H1 (cell line): Measurements from ENCODE around the gene PTPRD. TPM values are rescaled to one million over a fixed set of nuclear protein-coding genes. Genes with fewer than 3 reads are reported as not detected.

Experiments
- CTCF ChIA-PET: fragments of 300-600 bp; sonication (Branson Sonifier 250); formaldehyde crosslinking; loops from one replicate; lab custom pipeline; 2021; ENCODE audit not compliant: partially characterized antibody; lab: Charles Lee
- POLR2A ChIA-PET: fragments of 300-600 bp; sonication (Branson Sonifier 250); formaldehyde crosslinking; loops from one replicate; lab custom pipeline; 2021; ENCODE audit warnings: inconsistent platforms; ENCODE audit not compliant: partially characterized antibody; lab: Charles Lee
- DNase-seq, 2 experiments: peaks; one replicate each; pipeline versions ENCODE4 v3.0.0 to v3.0.0-alpha.2; 2010 to 2022; ENCODE audit warnings: low spot score in 2 of 2, low read depth in 1 of 2, mixed read lengths in 1 of 2
- FAIRE-seq: peaks from 2 replicates; lab custom pipeline; 2011; peaks lifted over from hg19 to GRCh38; lab: Jason Lieb, UNC
- H2AFZ ChIP-seq: 2 replicates; pipeline ENCODE4 v1.8.1; 2012; ENCODE audit warnings: low read length, inconsistent platforms
- H2AK5ac ChIP-seq: 2 replicates; pipeline ENCODE4 v1.6.1; 2013; ENCODE audit warnings: low read depth, low read length
- H2BK120ac ChIP-seq: replicated peaks from 2 replicates; pipeline ENCODE3; 2013; ENCODE audit warnings: low read depth, low read length, inconsistent platforms
- H2BK12ac ChIP-seq: 2 replicates; pipeline ENCODE4 v1.6.1; 2013; ENCODE audit warnings: low read depth, low read length
- H2BK15ac ChIP-seq: 2 replicates; pipeline ENCODE4 v1.6.1; 2013; ENCODE audit warnings: low read length
- H2BK20ac ChIP-seq: 2 replicates; pipeline ENCODE4 v1.6.1; 2013; ENCODE audit warnings: low read length
- H2BK5ac ChIP-seq: 2 replicates; pipeline ENCODE4 v1.6.1; 2013; ENCODE audit warnings: low read depth, low read length
- H3K14ac ChIP-seq: 2 replicates; pipeline ENCODE4 v1.6.1; 2013; ENCODE audit warnings: inconsistent platforms; ENCODE audit not compliant: insufficient read length
- H3K18ac ChIP-seq: 2 replicates; pipeline ENCODE4 v1.6.1; 2013; ENCODE audit warnings: low read length; ENCODE audit errors: extremely low read depth
- H3K23ac ChIP-seq: 2 replicates; pipeline ENCODE4 v1.6.1; 2013; ENCODE audit warnings: inconsistent platforms; ENCODE audit not compliant: insufficient read length
- H3K23me2 ChIP-seq: 2 replicates; pipeline ENCODE4 v1.6.1; 2013; ENCODE audit warnings: low read depth, low read length
- H3K27ac ChIP-seq: 2 replicates; pipeline ENCODE4 v1.6.1; 2011; ENCODE audit warnings: low read depth, low read length, inconsistent platforms
- H3K27me3 ChIP-seq, 4 experiments: replicated peaks in 1 of 4; 1 replicate in 1 of 4; 2 replicates in 3 of 4; pipeline versions ENCODE4 v1.6.1 to v1.8.1; 2011 to 2013; ENCODE audit warnings: low read length in 3 of 4, mild to moderate bottlenecking in 3 of 4, inconsistent platforms in 2 of 4, mixed read lengths in 2 of 4, moderate library complexity in 1 of 4; ENCODE audit not compliant: control insufficient read depth in 3 of 4, insufficient read depth in 3 of 4; ENCODE audit errors: extremely low read depth in 1 of 4
- H3K36me3 ChIP-seq, 4 experiments: 2 replicates each; pipeline versions ENCODE4 v1.6.1 to v1.8.1; 2011 to 2013; ENCODE audit warnings: mild to moderate bottlenecking in 4 of 4, low read length in 3 of 4, moderate library complexity in 2 of 4, control low read depth in 1 of 4, inconsistent platforms in 1 of 4; ENCODE audit not compliant: insufficient read depth in 4 of 4, control insufficient read depth in 2 of 4
- H3K4ac ChIP-seq: replicated peaks from 2 replicates; pipeline ENCODE3; 2013; ENCODE audit warnings: low read length, low read depth, mixed read lengths, inconsistent platforms; ENCODE audit not compliant: insufficient read length
- H3K4me1 ChIP-seq, 4 experiments: replicated peaks in 1 of 4; 1 replicate in 1 of 4; 2 replicates in 3 of 4; pipeline versions ENCODE4 v1.6.1 to v1.8.1; 2011 to 2013; ENCODE audit warnings: low read length in 3 of 4, inconsistent platforms in 2 of 4, mixed read lengths in 1 of 4; ENCODE audit not compliant: insufficient read depth in 4 of 4, control insufficient read depth in 3 of 4
- H3K4me2 ChIP-seq, 2 experiments: 2 replicates each; pipeline versions ENCODE4 v1.6.1 to v1.8.1; 2011 to 2013; ENCODE audit warnings: low read depth in 2 of 2, low read length in 2 of 2, control low read depth in 1 of 2, inconsistent platforms in 1 of 2, mild to moderate bottlenecking in 1 of 2; ENCODE audit not compliant: insufficient read depth in 1 of 2
- H3K4me3 ChIP-seq, 4 experiments: fragments of 200-600, 300-600 bp in 1 of 4; sonication (generic), shearing (Covaris generic), sonication (Bioruptor Twin) in 1 of 4; 2 replicates each; pipeline versions ENCODE4 v1.5.1 to v1.8.1; 2011 to 2016; ENCODE audit warnings: low read length in 4 of 4, low read depth in 3 of 4, control low read depth in 2 of 4, inconsistent platforms in 2 of 4, mild to moderate bottlenecking in 2 of 4, mixed read lengths in 1 of 4, moderate library complexity in 1 of 4; ENCODE audit not compliant: insufficient read depth in 2 of 4; ENCODE audit errors: extremely low read depth in 1 of 4
- H3K56ac ChIP-seq: replicated peaks from 2 replicates; pipeline ENCODE3; 2013; ENCODE audit warnings: low read depth, mild to moderate bottlenecking, mixed read lengths, low read length, inconsistent platforms; ENCODE audit not compliant: insufficient read length
- H3K79me1 ChIP-seq: 2 replicates; pipeline ENCODE4 v1.6.1; 2013; ENCODE audit warnings: low read depth, low read length, control low read depth
- H3K79me2 ChIP-seq, 2 experiments: 2 replicates each; pipeline versions ENCODE4 v1.6.1 to v1.8.1; 2012 to 2013; ENCODE audit warnings: low read length in 2 of 2, mild to moderate bottlenecking in 2 of 2, inconsistent platforms in 1 of 2; ENCODE audit not compliant: insufficient read depth in 2 of 2, control insufficient read depth in 1 of 2
- H3K9ac ChIP-seq, 4 experiments: replicated peaks in 1 of 4; 1 replicate in 1 of 4; 2 replicates in 3 of 4; pipeline versions ENCODE4 v1.6.1 to v1.8.1; 2011 to 2013; ENCODE audit warnings: low read depth in 3 of 4, low read length in 3 of 4, control low read depth in 2 of 4, mild to moderate bottlenecking in 2 of 4, moderate library complexity in 2 of 4, inconsistent platforms in 1 of 4; ENCODE audit errors: extremely low read depth in 1 of 4
- H3K9me3 ChIP-seq, 2 experiments: 2 replicates each; pipeline versions ENCODE4 v1.6.1 to v1.8.1; 2012 to 2013; ENCODE audit warnings: mild to moderate bottlenecking in 2 of 2, moderate library complexity in 2 of 2, control low read depth in 1 of 2, inconsistent platforms in 1 of 2, low read depth in 1 of 2, low read length in 1 of 2, mixed read lengths in 1 of 2; ENCODE audit not compliant: insufficient read depth in 2 of 2
- H4K20me1 ChIP-seq, 2 experiments: replicated peaks in 1 of 2; 2 replicates each; pipeline versions ENCODE3 to v1.8.1; 2011 to 2013; ENCODE audit warnings: inconsistent platforms in 2 of 2, low read length in 2 of 2, mild to moderate bottlenecking in 1 of 2; ENCODE audit not compliant: insufficient read depth in 2 of 2, control insufficient read depth in 1 of 2
- H4K5ac ChIP-seq: 2 replicates; pipeline ENCODE4 v1.6.1; 2013; ENCODE audit warnings: low read length, low read depth, mixed read lengths, inconsistent platforms; ENCODE audit not compliant: insufficient read length
- H4K8ac ChIP-seq: 2 replicates; pipeline ENCODE4 v1.8.0; 2013; ENCODE audit warnings: mild to moderate bottlenecking, moderate library complexity, low read length, inconsistent platforms; ENCODE audit not compliant: insufficient read depth; ENCODE audit errors: extremely low read depth
- H4K91ac ChIP-seq: replicated peaks from 2 replicates; pipeline ENCODE3; 2013; ENCODE audit warnings: low read length, mixed read lengths, inconsistent platforms; ENCODE audit not compliant: insufficient read length
- CHD2 ChIP-seq: IDR thresholded peaks from 2 replicates; pipeline ENCODE4 v1.6.1; 2012; ENCODE audit warnings: low read length, improper control_type of control experiment
- CREB1 ChIP-seq: IDR thresholded peaks from 2 replicates; pipeline ENCODE4 v1.6.1; 2012; ENCODE audit warnings: inconsistent platforms
- CTBP2 ChIP-seq: IDR thresholded peaks from 2 replicates; pipeline ENCODE4 v1.7.0; 2011; ENCODE audit warnings: borderline replicate concordance, mild to moderate bottlenecking, moderate library complexity, mixed read lengths, low read length; ENCODE audit not compliant: insufficient read depth, insufficient read length
- EGR1 ChIP-seq: IDR thresholded peaks from 2 replicates; pipeline ENCODE4 v1.6.1; 2011; ENCODE audit warnings: low read depth, low read length, borderline replicate concordance
- FOSL1 ChIP-seq: IDR thresholded peaks from 2 replicates; pipeline ENCODE4 v1.6.1; 2011; ENCODE audit warnings: mild to moderate bottlenecking, low read depth, low read length, moderate library complexity; ENCODE audit not compliant: insufficient read depth
- GABPA ChIP-seq: IDR thresholded peaks from 2 replicates; pipeline ENCODE4 v1.6.1; 2011; ENCODE audit warnings: mild to moderate bottlenecking, low read length, moderate library complexity, borderline replicate concordance; ENCODE audit not compliant: insufficient read depth
- KDM4A ChIP-seq: IDR thresholded peaks from one replicate; pipeline ENCODE4 v1.7.1; 2012; ENCODE audit warnings: low read depth, mild to moderate bottlenecking, moderate library complexity, low read length, inconsistent platforms; ENCODE audit not compliant: severe bottlenecking
- NANOG ChIP-seq: IDR thresholded peaks from 2 replicates; pipeline ENCODE4 v1.6.1; 2011; ENCODE audit warnings: low read length, low read depth, mild to moderate bottlenecking, inconsistent platforms; ENCODE audit not compliant: insufficient read depth, poor library complexity, severe bottlenecking
- POLR2A ChIP-seq, 2 experiments: IDR thresholded peaks; 1 replicate in 1 of 2; 2 replicates in 1 of 2; pipeline ENCODE4 v1.6.1; 2011; ENCODE audit warnings: low read depth in 2 of 2, low read length in 2 of 2, mild to moderate bottlenecking in 2 of 2; ENCODE audit errors: control extremely low read depth in 1 of 2
- SAP30 ChIP-seq: fragments of 300-600 bp; sonication (generic); IDR thresholded peaks from 2 replicates; pipeline ENCODE4 v1.7.1; 2012; ENCODE audit warnings: low read length, moderate library complexity, mild to moderate bottlenecking, inconsistent platforms; ENCODE audit not compliant: insufficient read depth, insufficient replicate concordance
- SP1 ChIP-seq: IDR thresholded peaks from 2 replicates; pipeline ENCODE4 v1.6.1; 2011; ENCODE audit warnings: low read depth, low read length
- TAF7 ChIP-seq: optimal IDR thresholded peaks from 2 replicates; pipeline ENCODE3; 2011; ENCODE audit warnings: low read depth, mild to moderate bottlenecking, inconsistent platforms, low read length, moderate library complexity, borderline replicate concordance
- TBP ChIP-seq: IDR thresholded peaks from 2 replicates; pipeline ENCODE4 v1.6.1; 2011; ENCODE audit warnings: low read depth, low read length, improper control_type of control experiment
- TCF12 ChIP-seq: IDR thresholded peaks from 2 replicates; pipeline ENCODE4 v1.6.1; 2011; ENCODE audit warnings: low read depth, mild to moderate bottlenecking, low read length
- WGBS, 2 experiments: shearing (Covaris generic) in 1 of 2; methylation state at CpG; one replicate each; pipeline versions ENCODE4 v1.1.6 to v1.1.7; 2013 to 2015; ENCODE audit warnings: low lambda C conversion rate in 2 of 2, mixed read lengths in 2 of 2, inconsistent platforms in 1 of 2, low coverage in 1 of 2, missing lambda C conversion rate in 1 of 2; ENCODE audit not compliant: insufficient replicate concordance in 2 of 2, insufficient coverage in 1 of 2, insufficient read length in 1 of 2; ENCODE audit errors: extremely low coverage in 1 of 2, missing lambda C conversion rate in 1 of 2; 5-methylcytosine and 5-hydroxymethylcytosine counted together
- polyA plus RNA-seq, 7 experiments: library from polyadenylated mRNA; depleted of rRNA in 3 of 7; stranded (reverse) in 5 of 7; unstranded in 2 of 7; fragments of >200 nt in 5 of 7; fragments of 200-250 nt in 2 of 7; gene quantifications; 1 replicate in 5 of 7; 2 replicates in 1 of 7; 4 replicates in 1 of 7; pipeline versions ENCODE4 v1.2.1 to v1.2.3, GENCODE V29; 2011 to 2013; ENCODE audit warnings: missing spikeins in 2 of 7, mixed read lengths in 2 of 7
- total RNA-seq: library from RNA; stranded (reverse); fragmentation: NEBNext Ultra II Directional; extraction: Animal tissue kit (Norgen Biotek cat#: 25700); gene quantifications from 2 replicates; pipeline ENCODE4 v1.2.1, GENCODE V29; 2021
- TF ChIP-seq, protein P1 (sequence below): IDR thresholded peaks from 2 replicates; pipeline ENCODE4 v1.6.1; 2012; ENCODE audit warnings: inconsistent platforms

PTPRD gene
- total and polyA plus RNA-seq, 2 of the 8 experiments (the other 6 are each of a cell fraction or from before 2014, with no cell fraction given), result 17.2 to 77.0 TPM

DNA sequence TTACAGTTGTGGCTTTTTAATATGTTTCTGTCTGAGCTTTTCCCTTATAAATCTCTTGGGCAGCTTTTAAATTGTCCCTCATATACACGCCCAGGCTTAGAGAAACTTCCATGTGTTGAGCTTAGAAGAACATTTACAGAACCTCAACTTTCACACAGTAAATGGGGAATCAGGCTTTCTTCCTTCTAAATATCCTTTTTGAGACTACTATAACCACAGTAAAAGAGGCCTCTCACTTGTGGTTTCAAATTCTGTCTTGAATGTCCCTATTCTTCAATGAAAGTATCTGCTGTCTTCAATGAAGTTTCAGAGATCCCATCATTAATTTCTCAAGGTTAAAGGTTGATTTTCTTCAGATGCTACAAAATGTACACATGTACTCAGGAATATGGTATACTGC is 2224.7 kb downstream of the PTPRD start:
- H2AFZ ChIP-seq, result no peak overlapping the region
- CTCF ChIA-PET, result no interaction called here
- H3K14ac ChIP-seq, result no peak overlapping the region
- H3K56ac ChIP-seq, result no peak overlapping the region
- no peak overlapping the region for H3K23ac ChIP-seq
- H2BK20ac ChIP-seq, result no peak overlapping the region
- no peaks in the 10 kb centered on the region for H3K9me3 ChIP-seq
- H2BK15ac ChIP-seq, result no peak overlapping the region
- no peak overlapping the region for H2AK5ac ChIP-seq
- POLR2A ChIA-PET, result no interaction called here
- no peak overlapping the region for H3K27ac ChIP-seq
- no peaks in the 10 kb centered on the region for H3K4me1 ChIP-seq
- H2BK5ac ChIP-seq, result no peak overlapping the region
- H2BK120ac ChIP-seq, result no peak overlapping the region
- 94% methylated on average over 1 of the region's 1 CpG; no CpG with 5 or more reads in 1 of the 2 experiments for WGBS, 2 experiments
- no peak for DNase-seq
- H4K5ac ChIP-seq, result no peak overlapping the region
- no peak overlapping the region for H4K8ac ChIP-seq
- no peak overlapping the region for H3K4me3 ChIP-seq
- no peak overlapping the region for H2BK12ac ChIP-seq
- H3K23me2 ChIP-seq, result no peaks in the 10 kb centered on the region
- H3K79me1 ChIP-seq, result no peaks in the 10 kb centered on the region
- H4K20me1 ChIP-seq, result no peaks in the 10 kb centered on the region
- H3K36me3 ChIP-seq, result no peaks in the 10 kb centered on the region
- no peaks in the 10 kb centered on the region for H3K27me3 ChIP-seq
- no peak overlapping the region for H3K4ac ChIP-seq
- no peak overlapping the region for H3K18ac ChIP-seq
- no peak overlapping the region for H4K91ac ChIP-seq
- no peak for FAIRE-seq
- H3K9ac ChIP-seq, result no peak overlapping the region
- H3K79me2 ChIP-seq, result no peaks in the 10 kb centered on the region
- no peak overlapping the region for H3K4me2 ChIP-seq
- TF ChIP-seq CREB1, result no peak
- no peak for TF ChIP-seq TAF7
- no peak for TF ChIP-seq GABPA
- TF ChIP-seq NANOG, result no peak
- no peak for TF ChIP-seq SP1
- TF ChIP-seq POLR2A (IDR thresholded peaks at IDR 0.05; ENCODE audit: control extremely low read depth in 1 of 2, low read depth in 2 of 2, low read length in 2 of 2), result no peak
- TF ChIP-seq FOSL1, result no peak
- TF ChIP-seq SAP30, result no peak
- TF ChIP-seq TBP, result no peak
- TF ChIP-seq KDM4A, result no peak
- TF ChIP-seq, protein P1, sequence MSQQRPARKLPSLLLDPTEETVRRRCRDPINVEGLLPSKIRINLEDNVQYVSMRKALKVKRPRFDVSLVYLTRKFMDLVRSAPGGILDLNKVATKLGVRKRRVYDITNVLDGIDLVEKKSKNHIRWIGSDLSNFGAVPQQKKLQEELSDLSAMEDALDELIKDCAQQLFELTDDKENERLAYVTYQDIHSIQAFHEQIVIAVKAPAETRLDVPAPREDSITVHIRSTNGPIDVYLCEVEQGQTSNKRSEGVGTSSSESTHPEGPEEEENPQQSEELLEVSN, result no peak
- no peak for TF ChIP-seq CHD2
- TF ChIP-seq CTBP2, result no peak
- TF ChIP-seq EGR1, result no peak
- no peak for TF ChIP-seq TCF12
